Measurements from ENCODE around the gene KNG1.

GRCh38 chr3:186694288-186695032 is 22.7 kb upstream of the KNG1 start:
- TF ChIP-seq, protein P1, sequence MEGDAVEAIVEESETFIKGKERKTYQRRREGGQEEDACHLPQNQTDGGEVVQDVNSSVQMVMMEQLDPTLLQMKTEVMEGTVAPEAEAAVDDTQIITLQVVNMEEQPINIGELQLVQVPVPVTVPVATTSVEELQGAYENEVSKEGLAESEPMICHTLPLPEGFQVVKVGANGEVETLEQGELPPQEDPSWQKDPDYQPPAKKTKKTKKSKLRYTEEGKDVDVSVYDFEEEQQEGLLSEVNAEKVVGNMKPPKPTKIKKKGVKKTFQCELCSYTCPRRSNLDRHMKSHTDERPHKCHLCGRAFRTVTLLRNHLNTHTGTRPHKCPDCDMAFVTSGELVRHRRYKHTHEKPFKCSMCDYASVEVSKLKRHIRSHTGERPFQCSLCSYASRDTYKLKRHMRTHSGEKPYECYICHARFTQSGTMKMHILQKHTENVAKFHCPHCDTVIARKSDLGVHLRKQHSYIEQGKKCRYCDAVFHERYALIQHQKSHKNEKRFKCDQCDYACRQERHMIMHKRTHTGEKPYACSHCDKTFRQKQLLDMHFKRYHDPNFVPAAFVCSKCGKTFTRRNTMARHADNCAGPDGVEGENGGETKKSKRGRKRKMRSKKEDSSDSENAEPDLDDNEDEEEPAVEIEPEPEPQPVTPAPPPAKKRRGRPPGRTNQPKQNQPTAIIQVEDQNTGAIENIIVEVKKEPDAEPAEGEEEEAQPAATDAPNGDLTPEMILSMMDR (IDR thresholded peaks at IDR 0.05; ENCODE audit: poor library complexity), result no peak
- no peak for TF ChIP-seq EZH2 (IDR thresholded peaks at IDR 0.05; ENCODE audit: borderline replicate concordance)

Measured in hepatocyte (in vitro differentiated cells).